K562 (cell line): Measurements from ENCODE around the gene LRRC43. TPM values are rescaled to one million over a fixed set of nuclear protein-coding genes. Genes with fewer than 3 reads are reported as not detected.

ENCODE experiments used
- ATAC-seq: fragments of 200-7000 bp; cut with Tn5 transposase; 3 replicates; pipeline ENCODE4 v1.9.1; 2020; ENCODE audit warnings: moderate library complexity
- BruUV-seq: library from RNA; stranded (reverse); fragments of 400-500 nt; replicated peaks from 2 replicates; lab custom pipeline; 2021; lab: Mats Ljungman, UMichigan
- CTCF ChIA-PET: fragments of 300-600 bp; formaldehyde crosslinking; extraction: SDS; loops from one replicate; lab custom pipeline; 2021; ENCODE audit warnings: low intra/inter-chr PET ratio; lab: Yijun Ruan, JAX
- POLR2A ChIA-PET: fragments of 300-600, 350-650 bp; sonication (Branson Sonifier 250); formaldehyde crosslinking; extraction: SDS; loops from one replicate; lab custom pipeline; 2021; ENCODE audit warnings: antibody characterized with exemption, inconsistent platforms; lab: Yijun Ruan, JAX
- DNase-seq, 4 experiments: peaks; one replicate each; pipeline versions ENCODE4 v3.0.0 to v3.0.0-alpha.2; 2011 to 2018; ENCODE audit warnings: low spot score in 3 of 4, mixed read lengths in 3 of 4; ENCODE audit errors: extremely low read depth in 1 of 4
- FAIRE-seq: peaks from 2 replicates; lab custom pipeline; 2011; peaks lifted over from hg19 to GRCh38; lab: Jason Lieb, UNC
- H2AFZ ChIP-seq: 2 replicates; pipeline ENCODE4 v1.6.0; 2011; ENCODE audit warnings: low read depth, low read length, control low read depth, inconsistent platforms
- H3K27ac ChIP-seq: fragments of 200-600 bp; 3 replicates; pipeline ENCODE4 v1.8.0; 2011; ENCODE audit warnings: low read depth, mild to moderate bottlenecking, control low read depth, inconsistent platforms, low read length, moderate library complexity, mixed read lengths; ENCODE audit errors: extremely low read depth
- H3K27me3 ChIP-seq, 2 experiments: fragments of 300-600 bp in 1 of 2; 2 replicates in 1 of 2; 3 replicates in 1 of 2; pipeline versions ENCODE4 v1.6.0 to v1.8.0; 2011; ENCODE audit warnings: inconsistent platforms in 2 of 2, low read length in 2 of 2, mild to moderate bottlenecking in 1 of 2, mixed read lengths in 1 of 2, moderate library complexity in 1 of 2; ENCODE audit not compliant: control insufficient read depth in 2 of 2, insufficient read depth in 2 of 2
- H3K36me3 ChIP-seq: fragments of 300-600 bp; 3 replicates; pipeline ENCODE4 v1.8.0; 2011; ENCODE audit warnings: mild to moderate bottlenecking, low read length, inconsistent platforms; ENCODE audit not compliant: control insufficient read depth, insufficient read depth
- H3K4me1 ChIP-seq, 2 experiments: fragments of 200-600 bp in 1 of 2; replicated peaks in 1 of 2; 2 replicates in 1 of 2; 3 replicates in 1 of 2; pipeline versions ENCODE4 v1.5.1 to v1.8.0; 2011; ENCODE audit warnings: inconsistent platforms in 2 of 2, low read length in 2 of 2, mild to moderate bottlenecking in 1 of 2, mixed read lengths in 1 of 2, moderate library complexity in 1 of 2; ENCODE audit not compliant: control insufficient read depth in 2 of 2, insufficient read depth in 2 of 2
- H3K4me2 ChIP-seq: 2 replicates; pipeline ENCODE4 v1.6.1; 2011; ENCODE audit warnings: low read length, control low read depth, inconsistent platforms, mixed read lengths; ENCODE audit not compliant: insufficient read depth
- H3K4me3 ChIP-seq: fragments of 200-600 bp; sonication (generic), shearing (Covaris generic); 2 replicates; pipeline ENCODE4 v1.5.1; 2016; ENCODE audit warnings: control low read depth, inconsistent platforms
- H3K79me2 ChIP-seq: fragments of 200-600 bp; 3 replicates; pipeline ENCODE4 v1.8.0; 2011; ENCODE audit warnings: low read length, inconsistent platforms; ENCODE audit not compliant: control insufficient read depth, insufficient read depth
- H3K9ac ChIP-seq, 2 experiments: 2 replicates each; pipeline versions ENCODE4 v1.6.0 to v1.6.1; 2011; ENCODE audit warnings: low read depth in 2 of 2, low read length in 2 of 2, control low read depth in 1 of 2, inconsistent platforms in 1 of 2, mild to moderate bottlenecking in 1 of 2, mixed read lengths in 1 of 2; ENCODE audit not compliant: insufficient read depth in 1 of 2
- H3K9me1 ChIP-seq: one replicate; pipeline ENCODE4 v1.6.0; 2011; ENCODE audit warnings: inconsistent platforms, mild to moderate bottlenecking, low read length, moderate library complexity; ENCODE audit not compliant: control insufficient read depth, insufficient read depth
- H3K9me3 ChIP-seq: replicated peaks from 2 replicates; pipeline ENCODE4 v1.5.1; 2011; ENCODE audit warnings: low read depth, low read length, inconsistent platforms; ENCODE audit not compliant: control insufficient read depth, insufficient read depth
- H4K20me1 ChIP-seq: replicated peaks from 2 replicates; pipeline ENCODE4 v1.6.1; 2011; ENCODE audit warnings: low read length, inconsistent platforms, mixed read lengths; ENCODE audit not compliant: control insufficient read depth, insufficient read depth
- ARID4B ChIP-seq: sonication (generic); formaldehyde crosslinking; IDR thresholded peaks from 2 replicates; pipeline ENCODE4 v1.8.0; 2022; ENCODE audit warnings: mild to moderate bottlenecking, missing genetic modification reagents
- BHLHE40 ChIP-seq: IDR thresholded peaks from 2 replicates; pipeline ENCODE4 v1.6.1; 2011; ENCODE audit warnings: low read length, improper control_type of control experiment
- CCNT2 ChIP-seq: IDR thresholded peaks from 2 replicates; pipeline ENCODE4 v1.6.1; 2011; ENCODE audit warnings: borderline replicate concordance, low read depth, mild to moderate bottlenecking, moderate library complexity, mixed read lengths, low read length; ENCODE audit not compliant: insufficient read length; ENCODE audit errors: extremely low read depth
- CXXC5 ChIP-seq: fragments of 250-450 bp; sonication (Bioruptor Pico); IDR thresholded peaks from 2 replicates; pipeline ENCODE4 v1.8.0; 2022; ENCODE audit warnings: inconsistent platforms, mild to moderate bottlenecking, moderate library complexity
- HSF4 ChIP-seq: fragments of 250-450 bp; sonication (Bioruptor Pico); IDR thresholded peaks from 2 replicates; pipeline ENCODE4 v2.1.2; 2022; ENCODE audit warnings: mild to moderate bottlenecking, moderate library complexity, borderline replicate concordance
- NCOR1 ChIP-seq: fragments of 450-650 bp; IDR thresholded peaks from 2 replicates; pipeline ENCODE4 v1.6.1; 2016; ENCODE audit warnings: mild to moderate bottlenecking, moderate library complexity
- NFIC ChIP-seq: fragments of 450-650 bp; IDR thresholded peaks from 2 replicates; pipeline ENCODE4 v1.6.1; 2017; ENCODE audit warnings: mild to moderate bottlenecking, inconsistent platforms
- PKNOX1 ChIP-seq: fragments of 450-650 bp; IDR thresholded peaks from 2 replicates; pipeline ENCODE4 v1.6.1; 2016
- POLR2A ChIP-seq: fragments of 450-650 bp; conservative IDR thresholded peaks from 2 replicates; pipeline ENCODE4 v1.6.1; 2016
- POLR2B ChIP-seq: fragments of 450-650 bp; IDR thresholded peaks from 2 replicates; pipeline ENCODE4 v1.6.1; 2018; ENCODE audit warnings: low read depth; ENCODE audit not compliant: partially characterized antibody
- PRMT5 ChIP-seq: sonication (generic); formaldehyde crosslinking; IDR thresholded peaks from 2 replicates; pipeline ENCODE4 v1.5.0; 2020; ENCODE audit warnings: missing genetic modification reagents
- RBFOX2 ChIP-seq: fragments of 200-400 bp; formaldehyde crosslinking; IDR thresholded peaks from 2 replicates; pipeline ENCODE4 v1.6.1; 2017; ENCODE audit warnings: low read depth, mild to moderate bottlenecking, low read length, moderate library complexity
- SIN3B ChIP-seq: fragments of 450-650 bp; IDR thresholded peaks from 2 replicates; pipeline ENCODE4 v1.6.1; 2017; ENCODE audit warnings: low read depth, mild to moderate bottlenecking, moderate library complexity
- SIRT6 ChIP-seq: IDR thresholded peaks from one replicate; pipeline ENCODE4 v1.6.1; 2012; ENCODE audit warnings: low read depth, mild to moderate bottlenecking, control low read depth, inconsistent platforms, low read length, moderate library complexity
- SMAD2 ChIP-seq: fragments of 150-350 bp; IDR thresholded peaks from 2 replicates; pipeline ENCODE4 v1.6.1; 2014; ENCODE audit warnings: low read depth, mild to moderate bottlenecking, low read length
- TARDBP ChIP-seq: fragments of 450-650 bp; IDR thresholded peaks from 2 replicates; pipeline ENCODE4 v1.6.1; 2016
- TGIF2 ChIP-seq: sonication (generic); formaldehyde crosslinking; IDR thresholded peaks from 2 replicates; pipeline ENCODE4 v1.8.1; 2022; ENCODE audit warnings: mild to moderate bottlenecking, missing genetic modification reagents, moderate library complexity
- ZBTB7A ChIP-seq: IDR thresholded peaks from 2 replicates; pipeline ENCODE4 v1.6.1; 2011; ENCODE audit warnings: low read depth, mild to moderate bottlenecking, low read length, moderate library complexity, borderline replicate concordance; ENCODE audit not compliant: control insufficient read depth
- WGBS: fragments of 100-300 bp; shearing (Covaris generic); methylation state at CpG from one replicate; pipeline ENCODE4 v1.1.6; 2016; ENCODE audit warnings: low coverage, mixed read lengths; ENCODE audit not compliant: insufficient coverage; ENCODE audit errors: missing lambda C conversion rate; 5-methylcytosine and 5-hydroxymethylcytosine counted together
- in situ Hi-C: fragments of 300-500 bp; cut with MboI; formaldehyde crosslinking; loops from 4 replicates; pipeline ENCODE4 v1.15.0; 2018; ENCODE audit warnings: inconsistent platforms, mixed read lengths
- intact Hi-C: fragments of 100-400 bp; cut with micrococcal nuclease; formaldehyde crosslinking; loops from 2 replicates; pipeline ENCODE4 v1.14.2; 2022
- polyA plus RNA-seq, 8 experiments: library from polyadenylated mRNA; depleted of rRNA in 4 of 8; stranded (reverse) in 5 of 8; unstranded in 3 of 8; fragments of >200 nt; fragmentation: Nextera tagmentation in 2 of 8; fragmentation: Illumina TruSeq in 1 of 8; extraction: Ambion mirVana in 2 of 8; extraction: Trizol in 1 of 8; gene quantifications; 2 replicates each; pipeline versions ENCODE4 v1.2.1 to v1.2.3, GENCODE V29; 2011 to 2014; ENCODE audit warnings: inconsistent platforms in 1 of 8, missing spikeins in 1 of 8
- total RNA-seq, 7 experiments: library from RNA; depleted of rRNA in 6 of 7; stranded (reverse); fragments of >200 nt in 6 of 7; fragmentation: Illumina TruSeq in 2 of 7; extraction: Trizol in 2 of 7; gene quantifications; 2 replicates each; pipeline versions ENCODE4 v1.2.1 to v1.2.3, GENCODE V29; 2011 to 2021; ENCODE audit warnings: low replicate concordance in 1 of 7

Gene LRRC43
- total and polyA plus RNA-seq, 9 of the 15 experiments (the other 6 are each of a cell fraction or from before 2014, with no cell fraction given) = 0.19 TPM; not detected in 8

- Histone ChIP-seq H3K9me3 (no peaks in the 10 kb centered on the region), H3K4me2 (no peak overlapping the region), H3K9me1 (no peaks in the 10 kb centered on the region), H2AFZ (no peak overlapping the region), H4K20me1 (no peaks in the 10 kb centered on the region; the same call in 1 of the 2 replicates), H3K27ac (no peak overlapping the region), H3K4me3 (no peak overlapping the region), H3K9ac (peak overlapping the region in 1 of 2 experiments; percentile 71; a peak in 1 of 4 replicates), H3K4me1 (peaks cover 7 to 44% of the 10 kb centered on the region in 2 experiments; a peak in 3 of 5 replicates), H3K27me3 (no peaks in the 10 kb centered on the region), H3K79me2 (no peaks in the 10 kb centered on the region), H3K36me3 (peaks cover 37% of the 10 kb centered on the region)
- intact Hi-C loops (no loop called here), in situ Hi-C loops (no loop called here)
- ChIA-PET CTCF (no interaction called here), POLR2A (interaction anchor here (0.6 to 11.2 kb wide), 7 partner anchors 8 to 152 kb away, joined by 3 to 149 read pairs (median 3); partner anchors contain the start of gene DIABLO)
- FAIRE-seq (no peak), DNase-seq (no peak), ATAC-seq (peak; percentile 12)
- BruUV-seq = no TSS peak
- 74% methylated on average over 25 of the region's 27 CpGs for WGBS
- TF ChIP-seq ZBTB7A (peak; percentile 43; the same call in 1 of the 2 replicates), BHLHE40 (peak; percentile 50; the same call in 1 of the 2 replicates), HSF4 (CRISPR knock-in tag) (no peak), SIN3B (no peak), NFIC (peak; percentile 8; the same call in 1 of the 2 replicates), ARID4B (no peak), PKNOX1 (no peak), SIRT6 (no peak), RBFOX2 (peak; percentile 42; the same call in 1 of the 2 replicates), NCOR1 (no peak), POLR2B (peak; percentile 58), CXXC5 (peak; percentile 27; the same call in 1 of the 2 replicates), TARDBP (no peak), SMAD2 (no peak), CCNT2 (peak; percentile 28), TGIF2 (no peak), POLR2A (peak; percentile 58), PRMT5 (CRISPR knock-in tag) (no peak)
These were observed 23.4 kb downstream of the LRRC43 start for GRCh38 chr12:122206111-122206881.
